ENCODE results near the gene FAM210A. TPM values are rescaled to one million over a fixed set of nuclear protein-coding genes. Genes with fewer than 3 reads are reported as not detected.

Gene FAM210A
- total and polyA plus RNA-seq, 2 of the 4 experiments (the other 2 are of a cell fraction) = 9.8 to 25.3 TPM

GRCh38 chr18:13622751-13623150, 103.6 kb downstream of the FAM210A start:
- POLR2A ChIA-PET (ENCODE audit: unreplicated experiment) = no interaction called here
- WGBS, 2 experiments (ENCODE audit: extremely low coverage in 2 of 2, insufficient read length in 1 of 2) = 70% methylated on average over 2 of the region's 8 CpGs; no CpG with 5 or more reads in 1 of the 2 experiments

More at GRCh38 chr18:13622751-13623150, 103.6 kb downstream of the FAM210A start:
- Histone ChIP-seq H3K4ac (ENCODE audit: low read depth, low read length) (no peak overlapping the region), H4K91ac (ENCODE audit: insufficient read depth, low read depth, low read length) (no peak overlapping the region), H2BK120ac (ENCODE audit: low read depth, low read length) (no peak overlapping the region), H3K27ac (ENCODE audit: insufficient read depth, low read length) (no peak overlapping the region), H3K23ac (ENCODE audit: low read depth, low read length) (no peak overlapping the region), H3K18ac (ENCODE audit: low read depth, low read length) (no peak overlapping the region), H2AK9ac (replicated peaks; ENCODE audit: low read depth, low read length, poor library complexity) (no peak overlapping the region), H3K14ac (replicated peaks; ENCODE audit: low read depth, low read length) (no peak overlapping the region), H3K4me2 (ENCODE audit: low read depth, low read length) (no peak overlapping the region), H2BK15ac (ENCODE audit: low read depth, low read length) (no peak overlapping the region), H4K5ac (ENCODE audit: low read depth, low read length) (no peak overlapping the region), H2AK5ac (ENCODE audit: low read depth, low read length) (no peak overlapping the region), H4K20me1 (ENCODE audit: insufficient read depth, low read length) (no peaks in the 10 kb centered on the region), H3K79me1 (ENCODE audit: low read depth in 1 of 2, low read length in 2 of 2) (no peaks in the 10 kb centered on the region), H4K8ac (ENCODE audit: low read depth in 2 of 2, low read length in 2 of 2) (no peak overlapping the region), H3K9me1 (ENCODE audit: insufficient read depth, low read length) (no peaks in the 10 kb centered on the region), H2BK20ac (ENCODE audit: low read depth, low read length) (no peak overlapping the region), H3K36me3 (ENCODE audit: control insufficient read depth, insufficient read depth, low read length) (no peaks in the 10 kb centered on the region), H3K4me1 (ENCODE audit: control insufficient read depth, insufficient read depth, low read length) (no peaks in the 10 kb centered on the region), H3K9ac (ENCODE audit: low read depth, low read length) (no peak overlapping the region), H3K9me3 (ENCODE audit: control insufficient read depth, insufficient read depth, low read length) (no peaks in the 10 kb centered on the region), H2BK5ac (ENCODE audit: low read depth, low read length, poor library complexity, severe bottlenecking) (no peak overlapping the region), H2AFZ (replicated peaks; ENCODE audit: low read length, poor library complexity) (no peak overlapping the region), H3K27me3 (ENCODE audit: control insufficient read depth, insufficient read depth, low read length) (peaks cover 14% of the 10 kb centered on the region), H3K4me3 (ENCODE audit: insufficient read depth, low read depth, low read length) (no peak overlapping the region), H3K56ac (ENCODE audit: extremely low read depth, insufficient read depth, low read length) (no peak overlapping the region)
- CTCF ChIA-PET = no interaction called here
- no peak for DNase-seq
- in situ Hi-C loops (cut with MboI; ENCODE audit: low sequenced_read_pairs) = no loop called here
- intact Hi-C loops (cut with micrococcal nuclease) = no loop called here
- ATAC-seq (ENCODE audit: low read depth) = no peak
- BruUV-seq (replicated peaks) = no TSS peak
- TF ChIP-seq RAD21 (IDR thresholded peaks at IDR 0.05; ENCODE audit: low read length) = no peak
- TF ChIP-seq MXI1 (IDR thresholded peaks at IDR 0.05; ENCODE audit: borderline replicate concordance, low read depth, low read length) = no peak
- TF ChIP-seq ELK1 (IDR thresholded peaks at IDR 0.05; ENCODE audit: borderline replicate concordance, low read depth, low read length) = no peak
- no peak for TF ChIP-seq MAZ (IDR thresholded peaks at IDR 0.05; ENCODE audit: borderline replicate concordance, low read depth, low read length)
- TF ChIP-seq BHLHE40 (IDR thresholded peaks at IDR 0.05; ENCODE audit: low read depth, low read length) = no peak
- dilution Hi-C loops (cut with HindIII; ENCODE audit: low sequenced_read_pairs, unreplicated experiment) = no loop called here

All from IMR-90 (cell line).